ENCODE data around the gene UQCRC1. TPM values are rescaled to one million over a fixed set of nuclear protein-coding genes. Genes with fewer than 3 reads are reported as not detected.

Gene UQCRC1
- total RNA-seq, 1 experiment from 2014 or later: 227 TPM

DNA sequence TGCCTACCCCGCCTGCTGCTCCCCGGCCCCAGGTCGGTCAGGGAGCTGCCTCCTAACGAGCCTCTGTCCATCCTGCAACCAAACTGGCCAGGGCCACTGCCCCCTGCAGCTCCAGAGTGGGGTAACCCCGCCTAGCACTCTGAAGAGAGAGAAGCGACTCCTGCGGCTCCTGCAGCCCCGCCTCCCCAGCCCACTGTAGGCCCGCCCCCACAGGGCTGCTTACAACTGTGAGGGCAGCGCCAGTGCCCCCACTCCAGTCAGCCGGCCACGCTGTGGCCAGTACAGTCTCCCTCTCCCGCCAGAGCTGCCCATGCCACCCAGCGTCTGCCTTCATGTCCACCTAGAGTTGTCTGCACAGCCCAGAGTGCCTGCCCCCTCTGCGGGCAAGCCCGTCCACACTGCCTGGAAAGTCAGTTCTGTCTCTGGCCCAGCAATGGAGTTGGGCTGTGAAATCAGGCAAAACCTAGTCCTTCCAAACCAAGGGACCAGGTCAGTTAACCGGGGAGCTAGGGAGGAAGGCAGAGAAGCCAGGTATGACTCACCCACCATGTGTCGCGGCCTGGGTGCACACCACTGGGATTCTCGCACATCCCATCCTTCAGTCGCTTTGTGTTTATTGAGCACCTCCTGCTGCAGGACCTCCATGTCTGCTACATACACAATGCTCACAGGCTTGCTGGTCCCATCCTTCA, 48.3 kb downstream of the UQCRC1 start:
- TF ChIP-seq TCF7L2 (IDR thresholded peaks at IDR 0.05; ENCODE audit: low read depth, low read length) (no peak), POLR2AphosphoS5 (IDR thresholded peaks at IDR 0.05; ENCODE audit: low read depth, low read length) (no peak), SIN3A (IDR thresholded peaks at IDR 0.05; ENCODE audit: borderline replicate concordance, insufficient read depth, low read depth, low read length) (no peak)
- TF ChIP-seq, protein P1, sequence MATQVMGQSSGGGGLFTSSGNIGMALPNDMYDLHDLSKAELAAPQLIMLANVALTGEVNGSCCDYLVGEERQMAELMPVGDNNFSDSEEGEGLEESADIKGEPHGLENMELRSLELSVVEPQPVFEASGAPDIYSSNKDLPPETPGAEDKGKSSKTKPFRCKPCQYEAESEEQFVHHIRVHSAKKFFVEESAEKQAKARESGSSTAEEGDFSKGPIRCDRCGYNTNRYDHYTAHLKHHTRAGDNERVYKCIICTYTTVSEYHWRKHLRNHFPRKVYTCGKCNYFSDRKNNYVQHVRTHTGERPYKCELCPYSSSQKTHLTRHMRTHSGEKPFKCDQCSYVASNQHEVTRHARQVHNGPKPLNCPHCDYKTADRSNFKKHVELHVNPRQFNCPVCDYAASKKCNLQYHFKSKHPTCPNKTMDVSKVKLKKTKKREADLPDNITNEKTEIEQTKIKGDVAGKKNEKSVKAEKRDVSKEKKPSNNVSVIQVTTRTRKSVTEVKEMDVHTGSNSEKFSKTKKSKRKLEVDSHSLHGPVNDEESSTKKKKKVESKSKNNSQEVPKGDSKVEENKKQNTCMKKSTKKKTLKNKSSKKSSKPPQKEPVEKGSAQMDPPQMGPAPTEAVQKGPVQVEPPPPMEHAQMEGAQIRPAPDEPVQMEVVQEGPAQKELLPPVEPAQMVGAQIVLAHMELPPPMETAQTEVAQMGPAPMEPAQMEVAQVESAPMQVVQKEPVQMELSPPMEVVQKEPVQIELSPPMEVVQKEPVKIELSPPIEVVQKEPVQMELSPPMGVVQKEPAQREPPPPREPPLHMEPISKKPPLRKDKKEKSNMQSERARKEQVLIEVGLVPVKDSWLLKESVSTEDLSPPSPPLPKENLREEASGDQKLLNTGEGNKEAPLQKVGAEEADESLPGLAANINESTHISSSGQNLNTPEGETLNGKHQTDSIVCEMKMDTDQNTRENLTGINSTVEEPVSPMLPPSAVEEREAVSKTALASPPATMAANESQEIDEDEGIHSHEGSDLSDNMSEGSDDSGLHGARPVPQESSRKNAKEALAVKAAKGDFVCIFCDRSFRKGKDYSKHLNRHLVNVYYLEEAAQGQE (IDR thresholded peaks at IDR 0.05; ENCODE audit: insufficient read depth in 1 of 2, low read depth in 2 of 2, low read length in 1 of 2): no peak
- TF ChIP-seq, protein P2, sequence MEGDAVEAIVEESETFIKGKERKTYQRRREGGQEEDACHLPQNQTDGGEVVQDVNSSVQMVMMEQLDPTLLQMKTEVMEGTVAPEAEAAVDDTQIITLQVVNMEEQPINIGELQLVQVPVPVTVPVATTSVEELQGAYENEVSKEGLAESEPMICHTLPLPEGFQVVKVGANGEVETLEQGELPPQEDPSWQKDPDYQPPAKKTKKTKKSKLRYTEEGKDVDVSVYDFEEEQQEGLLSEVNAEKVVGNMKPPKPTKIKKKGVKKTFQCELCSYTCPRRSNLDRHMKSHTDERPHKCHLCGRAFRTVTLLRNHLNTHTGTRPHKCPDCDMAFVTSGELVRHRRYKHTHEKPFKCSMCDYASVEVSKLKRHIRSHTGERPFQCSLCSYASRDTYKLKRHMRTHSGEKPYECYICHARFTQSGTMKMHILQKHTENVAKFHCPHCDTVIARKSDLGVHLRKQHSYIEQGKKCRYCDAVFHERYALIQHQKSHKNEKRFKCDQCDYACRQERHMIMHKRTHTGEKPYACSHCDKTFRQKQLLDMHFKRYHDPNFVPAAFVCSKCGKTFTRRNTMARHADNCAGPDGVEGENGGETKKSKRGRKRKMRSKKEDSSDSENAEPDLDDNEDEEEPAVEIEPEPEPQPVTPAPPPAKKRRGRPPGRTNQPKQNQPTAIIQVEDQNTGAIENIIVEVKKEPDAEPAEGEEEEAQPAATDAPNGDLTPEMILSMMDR (IDR thresholded peaks at IDR 0.05): no peak
- Histone ChIP-seq H3K27me3 (ENCODE audit: control insufficient read depth, insufficient read depth, low read length) (no peaks in the 10 kb centered on the region), H3K27ac (ENCODE audit: low read length) (no peak overlapping the region), H3K4me1 (ENCODE audit: control insufficient read depth, insufficient read depth, low read length) (peaks cover 11% of the 10 kb centered on the region), H3K36me3 (ENCODE audit: control insufficient read depth, insufficient read depth, low read length) (no peaks in the 10 kb centered on the region), H3K4me3 (ENCODE audit: low read depth in 2 of 2, low read length in 2 of 2) (no peak overlapping the region), H3K9me3 (ENCODE audit: control insufficient read depth, insufficient read depth, low read depth, low read length) (no peaks in the 10 kb centered on the region)
- ATAC-seq (no peak), DNase-seq (ENCODE audit: low read depth, low spot score) (no peak)
- ChIA-PET CTCF (no interaction called here), POLR2A (interaction anchor here (0.6 kb wide), 1 partner anchor 21 kb away, joined by 6 read pairs; no protein-coding TSS in a partner anchor)
- intact Hi-C loops (cut with micrococcal nuclease; ENCODE audit: unreplicated experiment): no loop called here
- BruUV-seq (replicated peaks): no TSS peak
- in situ Hi-C loops (cut with HindIII; ENCODE audit: low pct_unique_long_range_greater_than_20kb, low sequenced_read_pairs): no loop called here

DNA sequence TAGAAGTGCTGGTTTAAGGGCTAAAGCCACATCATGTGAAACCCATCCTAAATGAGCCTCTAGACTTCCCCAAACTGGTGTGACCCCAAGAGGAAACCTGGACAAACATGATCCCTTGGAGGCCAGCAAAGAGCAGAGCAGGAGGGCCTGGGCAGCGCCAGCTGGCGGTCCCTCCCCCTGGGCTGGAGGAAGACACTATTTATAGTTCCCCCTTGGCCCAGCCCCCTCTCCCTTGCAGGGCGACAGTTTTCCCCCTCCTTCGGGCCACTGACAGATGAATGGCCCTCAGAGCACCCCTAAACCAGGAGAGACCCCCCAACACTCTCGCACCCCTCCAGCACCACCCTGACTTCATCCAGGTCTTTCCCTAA, 48.8 kb downstream of the UQCRC1 start:
- Histone ChIP-seq H3K4me1 (ENCODE audit: control insufficient read depth, insufficient read depth, low read length) (peaks cover 8% of the 10 kb centered on the region), H3K27ac (ENCODE audit: low read length) (no peak overlapping the region), H3K9me3 (ENCODE audit: control insufficient read depth, insufficient read depth, low read depth, low read length) (no peaks in the 10 kb centered on the region), H3K4me3 (ENCODE audit: low read depth in 2 of 2, low read length in 2 of 2) (no peak overlapping the region), H3K36me3 (ENCODE audit: control insufficient read depth, insufficient read depth, low read length) (no peaks in the 10 kb centered on the region), H3K27me3 (ENCODE audit: control insufficient read depth, insufficient read depth, low read length) (no peaks in the 10 kb centered on the region)
- intact Hi-C loops (cut with micrococcal nuclease; ENCODE audit: unreplicated experiment): no loop called here
- no peak for ATAC-seq
- in situ Hi-C loops (cut with HindIII; ENCODE audit: low pct_unique_long_range_greater_than_20kb, low sequenced_read_pairs): no loop called here
- ChIA-PET POLR2A (interaction anchor here (0.6 kb wide), 1 partner anchor 21 kb away, joined by 6 read pairs; no protein-coding TSS in a partner anchor), CTCF (interaction anchor here (0.6 kb wide), 1 partner anchor 170 kb away, joined by 6 read pairs; no protein-coding TSS in a partner anchor)
- TF ChIP-seq POLR2AphosphoS5 (IDR thresholded peaks at IDR 0.05; ENCODE audit: low read depth, low read length): no peak
- TF ChIP-seq, protein P1 (IDR thresholded peaks at IDR 0.05; ENCODE audit: insufficient read depth in 1 of 2, low read depth in 2 of 2, low read length in 1 of 2): no peak
- no peak for TF ChIP-seq SIN3A (IDR thresholded peaks at IDR 0.05; ENCODE audit: borderline replicate concordance, insufficient read depth, low read depth, low read length)
- no peak for TF ChIP-seq TCF7L2 (IDR thresholded peaks at IDR 0.05; ENCODE audit: low read depth, low read length)
- TF ChIP-seq, protein P2 (IDR thresholded peaks at IDR 0.05): no peak
- no TSS peak for BruUV-seq (replicated peaks)
- no peak for DNase-seq (ENCODE audit: low read depth, low spot score)
